DOHH2 (cell line): ENCODE measurements around the gene C1orf87.

Source experiments
- CTCF ChIP-seq: fragments of 200-600 bp; sonication (generic); IDR thresholded peaks from one replicate; pipeline ENCODE4 v1.5.1; 2014; ENCODE audit warnings: antibody characterized with exemption, mild to moderate bottlenecking, low read depth, low read length; ENCODE audit not compliant: poor library complexity, severe bottlenecking
- EZH2phosphoT487 ChIP-seq: fragments of 200-600 bp; sonication (generic); IDR thresholded peaks from 2 replicates; pipeline ENCODE4 v1.6.1; 2017; ENCODE audit warnings: borderline replicate concordance, mild to moderate bottlenecking, antibody characterized with exemption, low read length, moderate library complexity, mixed read lengths

- TF ChIP-seq CTCF: no peak
- TF ChIP-seq EZH2phosphoT487: no peak
Observed at GRCh38 chr1:60036856-60037460, 36.6 kb downstream of the C1orf87 start.
